D721Med (cell line): Measurements from ENCODE around the gene BATF3.
A peak's percentile ranks its signal among the peaks of the same experiment; 100 is the strongest.

Source experiments
- DNase-seq: peaks from one replicate; pipeline ENCODE4 v3.0.0; 2011; ENCODE audit warnings: low spot score; ENCODE audit not compliant: insufficient read length
- FAIRE-seq: peaks from 2 replicates; lab custom pipeline; 2011; peaks lifted over from hg19 to GRCh38; lab: Jason Lieb, UNC
- TF ChIP-seq, protein P1 (sequence below): IDR thresholded peaks from 2 replicates; pipeline ENCODE4 v1.5.1; 2012; ENCODE audit warnings: mild to moderate bottlenecking, control low read depth; ENCODE audit not compliant: insufficient read depth; ENCODE audit errors: missing control alignments

BATF3 gene

DNA sequence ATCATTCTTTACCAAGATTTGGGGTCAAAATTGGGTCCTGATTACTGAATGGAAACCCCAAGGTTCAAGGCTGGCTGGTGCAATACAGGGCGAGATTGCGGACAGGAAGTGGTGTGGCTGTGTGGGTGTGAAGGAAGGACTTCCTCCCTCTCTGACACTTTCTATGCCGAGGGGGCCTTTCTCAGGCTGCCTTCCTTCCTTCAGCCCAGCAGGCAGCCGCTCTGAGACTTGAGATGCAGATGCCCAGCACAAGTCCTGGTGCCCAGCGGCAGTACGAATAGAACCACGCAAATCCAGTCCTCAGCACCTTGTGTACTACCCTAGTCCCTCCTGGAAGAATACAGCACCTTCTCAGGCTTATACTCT, 16.3 kb downstream of the BATF3 start:
- DNase-seq (no peak), FAIRE-seq (no peak)
- TF ChIP-seq, protein P1, sequence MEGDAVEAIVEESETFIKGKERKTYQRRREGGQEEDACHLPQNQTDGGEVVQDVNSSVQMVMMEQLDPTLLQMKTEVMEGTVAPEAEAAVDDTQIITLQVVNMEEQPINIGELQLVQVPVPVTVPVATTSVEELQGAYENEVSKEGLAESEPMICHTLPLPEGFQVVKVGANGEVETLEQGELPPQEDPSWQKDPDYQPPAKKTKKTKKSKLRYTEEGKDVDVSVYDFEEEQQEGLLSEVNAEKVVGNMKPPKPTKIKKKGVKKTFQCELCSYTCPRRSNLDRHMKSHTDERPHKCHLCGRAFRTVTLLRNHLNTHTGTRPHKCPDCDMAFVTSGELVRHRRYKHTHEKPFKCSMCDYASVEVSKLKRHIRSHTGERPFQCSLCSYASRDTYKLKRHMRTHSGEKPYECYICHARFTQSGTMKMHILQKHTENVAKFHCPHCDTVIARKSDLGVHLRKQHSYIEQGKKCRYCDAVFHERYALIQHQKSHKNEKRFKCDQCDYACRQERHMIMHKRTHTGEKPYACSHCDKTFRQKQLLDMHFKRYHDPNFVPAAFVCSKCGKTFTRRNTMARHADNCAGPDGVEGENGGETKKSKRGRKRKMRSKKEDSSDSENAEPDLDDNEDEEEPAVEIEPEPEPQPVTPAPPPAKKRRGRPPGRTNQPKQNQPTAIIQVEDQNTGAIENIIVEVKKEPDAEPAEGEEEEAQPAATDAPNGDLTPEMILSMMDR, result no peak

DNA sequence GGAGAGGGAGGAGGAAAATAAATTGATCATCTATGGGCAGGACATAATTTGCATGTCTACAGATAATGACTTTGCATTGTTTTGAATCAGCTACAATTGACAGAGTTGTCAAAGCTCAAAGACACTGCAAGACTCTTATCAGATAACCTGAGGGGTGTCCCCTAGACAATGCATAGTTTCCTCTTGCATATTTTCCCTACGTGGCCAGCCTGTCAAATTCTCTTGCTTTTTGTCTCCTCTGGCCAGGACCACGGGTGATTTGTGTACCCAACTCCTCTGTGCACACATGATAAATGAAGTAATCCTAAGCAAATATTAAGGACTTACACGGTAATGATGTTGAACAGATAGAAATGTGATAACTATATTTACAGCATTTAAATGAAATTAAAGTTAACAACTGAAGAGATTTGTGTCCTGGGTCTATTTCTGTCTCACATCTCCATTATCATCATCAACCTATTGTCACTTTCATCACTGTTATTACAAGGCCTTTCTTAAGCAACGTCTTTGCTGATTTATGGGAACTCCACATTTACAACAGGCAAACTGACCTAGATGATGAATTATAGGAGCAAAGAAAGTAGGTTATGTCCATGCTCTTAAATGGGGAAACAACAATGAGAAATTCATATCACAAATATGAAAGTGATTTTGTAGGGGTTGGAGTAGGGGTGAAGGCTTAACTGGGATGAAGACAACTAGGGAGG, 18.8 kb downstream of the BATF3 start:
- DNase-seq, result no peak
- TF ChIP-seq, protein P1, result no peak
- FAIRE-seq, result peak; percentile 32

DNA sequence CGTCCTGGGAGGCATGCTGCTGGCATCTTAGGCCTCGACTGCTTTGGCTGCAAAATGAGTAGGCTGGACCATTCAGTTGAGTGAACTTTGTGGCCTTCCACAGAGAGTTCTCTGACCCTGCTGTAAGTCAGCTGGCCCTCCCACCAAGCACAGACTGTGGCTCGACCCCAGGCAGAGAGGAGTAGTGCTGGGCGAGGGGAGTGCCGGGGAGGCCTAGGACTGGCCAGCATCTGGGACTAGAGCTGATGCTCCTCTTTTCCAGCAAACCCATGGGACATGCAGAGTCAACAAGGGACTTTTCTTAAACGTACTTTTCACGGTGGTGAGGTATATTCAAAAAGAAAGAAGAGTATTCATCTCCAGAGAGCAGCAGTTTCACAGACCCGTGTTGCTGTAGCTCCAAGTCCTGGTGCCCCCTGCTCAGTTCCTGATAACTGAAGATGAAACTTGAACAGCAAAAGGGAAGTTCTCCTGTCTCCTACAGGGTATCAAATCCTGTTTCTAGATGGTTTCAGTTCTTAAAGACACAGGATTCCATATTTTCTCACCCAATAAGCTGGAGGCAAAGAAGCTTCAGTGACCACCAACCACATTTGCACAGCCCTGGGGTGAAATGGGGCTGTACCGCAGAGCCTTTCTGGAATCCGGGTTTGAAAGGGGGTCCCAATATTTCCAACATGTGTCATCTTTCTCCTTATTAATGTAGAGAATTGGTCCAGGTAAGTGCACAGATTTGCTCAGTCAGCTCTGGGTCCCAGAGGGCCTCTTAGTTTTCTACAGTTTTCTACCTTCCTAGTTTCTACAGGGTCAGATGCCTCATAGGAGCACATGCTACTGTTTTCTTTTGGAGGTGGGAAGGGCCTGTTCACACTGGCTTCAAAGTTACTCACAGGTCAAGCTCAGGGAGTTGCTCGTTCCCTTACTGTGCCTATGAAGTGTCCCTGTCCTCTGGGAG, 20.9 kb downstream of the BATF3 start:
- DNase-seq (no peak), FAIRE-seq (no peak)

DNA sequence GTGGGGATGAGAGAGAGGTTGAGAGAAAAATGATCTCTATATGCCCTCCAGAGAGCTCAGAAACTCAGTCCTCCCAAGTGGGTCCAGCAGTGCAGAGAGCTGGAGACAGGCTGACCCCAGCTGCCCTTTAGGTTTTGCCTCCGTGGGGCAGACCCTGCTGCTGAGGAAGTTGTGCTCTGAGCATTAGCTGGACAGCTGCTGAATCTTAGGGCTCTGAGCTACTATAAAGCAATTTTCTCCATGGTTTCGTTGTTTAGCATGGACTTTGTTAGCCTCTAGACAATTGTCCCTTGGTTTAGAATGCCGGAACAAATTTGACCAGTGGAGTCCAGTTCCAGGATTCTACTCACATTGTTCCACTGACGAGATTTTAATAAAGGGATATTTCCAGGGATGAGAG, 22.1 kb downstream of the BATF3 start:
- TF ChIP-seq, protein P1, result no peak
- FAIRE-seq (no peak), DNase-seq (no peak)

More for the DNA sequence above, 20.9 kb downstream of the BATF3 start:
- TF ChIP-seq, protein P1, result no peak

DNA sequence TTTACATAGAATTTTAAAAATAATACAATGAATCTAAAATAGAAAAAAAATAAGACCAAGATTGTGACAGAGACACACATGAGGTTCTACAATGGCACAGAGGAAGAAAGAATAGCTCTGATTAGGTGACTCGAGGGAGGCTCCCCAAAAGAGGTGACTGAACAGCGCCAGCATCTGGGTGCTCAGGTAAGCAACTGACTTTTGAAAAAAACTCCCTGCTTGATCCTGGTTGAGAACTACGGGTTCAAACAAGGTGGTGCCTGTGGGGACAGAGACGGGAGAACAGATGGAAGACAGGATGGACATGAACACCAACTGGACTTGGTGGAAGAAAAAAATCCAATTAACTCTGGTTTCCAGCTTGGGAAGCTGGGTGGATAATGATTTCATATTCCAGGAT, 22.5 kb downstream of the BATF3 start:
- no peak for FAIRE-seq
- DNase-seq, result no peak
- TF ChIP-seq, protein P1, result no peak

DNA sequence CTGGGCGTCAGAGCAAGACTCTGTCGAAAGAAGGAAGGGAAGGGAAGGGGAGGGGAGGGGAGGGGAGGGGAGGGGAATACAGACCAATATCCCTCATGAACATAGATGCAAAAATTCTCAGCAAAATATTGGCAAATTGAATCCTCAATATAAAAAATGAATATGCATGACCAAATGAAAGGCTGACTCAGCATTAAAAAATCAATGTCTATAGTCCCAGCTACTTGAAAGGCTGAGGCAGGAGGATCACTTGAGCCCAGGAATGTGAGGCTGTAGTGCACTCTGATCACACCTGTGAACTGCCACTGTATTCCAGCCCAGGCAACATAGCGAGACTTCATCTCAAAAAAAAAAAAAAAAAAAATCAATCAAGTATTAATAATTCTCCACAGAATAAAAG, 24.0 kb downstream of the BATF3 start:
- no peak for DNase-seq
- TF ChIP-seq, protein P1, result no peak
- FAIRE-seq, result no peak
